ENCODE data around the gene GFOD2. TPM values are rescaled to one million over a fixed set of nuclear protein-coding genes. Genes with fewer than 3 reads are reported as not detected.

Gene GFOD2
- total and polyA plus RNA-seq, 2 of the 13 experiments (the other 11 are each of a cell fraction or from before 2014, with no cell fraction given) = 11.1 to 17.2 TPM

GRCh38 chr16:67663877-67664222 is 55.3 kb downstream of the GFOD2 start:
- CTCF ChIA-PET (ENCODE audit: low intra/inter-chr PET ratio, low total read pairs) = interaction anchor here (0.9 kb wide), 1 partner anchor 143 kb away, joined by 3 read pairs; no protein-coding TSS in a partner anchor
- TF ChIP-seq ZBTB2 (CRISPR knock-in tag; IDR thresholded peaks at IDR 0.05; ENCODE audit: low read depth) (0 out of 2 replicates have a peak, but pooled peaks have one; percentile 14), FIP1L1 (IDR thresholded peaks at IDR 0.05; ENCODE audit: borderline replicate concordance, insufficient read depth, low read depth, low read length) (no peak)
- in situ Hi-C loops (cut with HindIII; ENCODE audit: extremely low pct_ligation_motif_present, low pct_unique_long_range_greater_than_20kb) (loop anchor here (10.0 kb wide), 1 partner anchor 271 kb away; the partner anchor contains the start of genes CTRL and PSMB10), intact Hi-C loops (cut with micrococcal nuclease; ENCODE audit: unreplicated experiment) (no loop called here)
- no peak for DNase-seq (ENCODE audit: low spot score)
- POLR2A ChIA-PET = interaction anchor here (1.5 kb wide), 1 partner anchor 136 kb away, joined by 4 read pairs; no protein-coding TSS in a partner anchor
- Histone ChIP-seq H3K79me2 (ENCODE audit: insufficient read depth, low read length) (peaks cover 8% of the 10 kb centered on the region), H3K9ac (ENCODE audit: insufficient read depth, low read depth, low read length) (no peak overlapping the region), H3K9me3 (ENCODE audit: low read length) (no peaks in the 10 kb centered on the region), H3K4me1 (ENCODE audit: insufficient read depth, low read length) (peaks cover 37% of the 10 kb centered on the region), H3K27ac (ENCODE audit: extremely low read length, insufficient read depth, low read length) (no peak overlapping the region), H3K36me3 (replicated peaks in 1 of 2; ENCODE audit: control insufficient read depth in 1 of 2, insufficient read depth in 2 of 2, low read length in 2 of 2) (peaks cover 1 to 3% of the 10 kb centered on the region in 2 experiments; a peak in 2 of 5 replicates), H3K4me2 (ENCODE audit: low read depth, low read length) (no peak overlapping the region), H3K27me3 (ENCODE audit: control insufficient read depth in 1 of 2, insufficient read depth in 2 of 2, low read length in 2 of 2) (no peaks in the 10 kb centered on the region; a peak in 1 of 5 replicates), H3K4me3 (replicated peaks in 1 of 3; ENCODE audit: insufficient read depth in 1 of 3, low read depth in 2 of 3, low read length in 3 of 3) (no peak overlapping the region), H2AFZ (ENCODE audit: low read length) (no peak overlapping the region), H4K20me1 (ENCODE audit: insufficient read depth, low read length) (0 out of 2 replicates have a peak, but pooled peaks cover 2% of the 10 kb centered on the region)
- 96% methylated on average over 6 of the region's 6 CpGs for WGBS (ENCODE audit: low lambda C conversion rate)
- BruUV-seq (replicated peaks) = no TSS peak
- no peak for FAIRE-seq
- no peak for ATAC-seq

DNA sequence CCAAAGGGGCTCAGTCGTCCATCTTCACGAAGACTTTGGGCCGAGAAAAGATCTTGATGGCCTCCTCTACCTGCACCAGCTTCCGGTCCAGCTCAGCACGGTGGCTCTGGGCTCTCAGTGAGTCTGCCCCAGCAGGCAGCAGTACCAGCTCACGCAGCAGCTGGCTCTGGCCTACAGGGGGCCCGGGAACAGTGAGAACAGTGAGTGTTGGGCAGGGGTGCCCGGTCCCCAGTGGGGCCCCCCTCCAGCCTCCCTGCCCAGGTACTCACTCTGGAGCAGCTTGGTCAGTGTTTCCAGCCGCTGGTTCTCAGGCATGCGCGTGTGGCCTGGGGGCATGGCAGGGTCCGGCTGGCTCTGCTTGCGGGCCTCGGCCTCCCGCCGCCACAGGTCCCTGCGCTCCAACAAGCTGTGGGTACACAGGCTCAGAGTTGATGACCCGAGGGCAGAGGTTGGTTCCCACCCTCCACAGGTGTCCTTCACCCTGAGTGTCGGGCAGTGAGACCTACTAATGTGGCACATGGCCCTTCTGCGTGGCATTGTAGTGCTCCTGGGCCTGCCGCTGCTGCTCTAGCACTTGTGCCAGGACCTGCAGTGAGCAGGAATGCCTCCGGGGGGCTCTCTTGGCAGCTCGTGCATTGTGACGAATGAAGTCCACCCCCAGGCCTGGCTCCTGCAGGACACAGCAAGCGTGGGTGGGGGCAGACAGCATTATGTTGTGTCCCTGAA is 55.8 kb downstream of the GFOD2 start:
- DNase-seq (ENCODE audit: low spot score) = no peak
- Histone ChIP-seq H3K9me3 (ENCODE audit: low read length) (no peaks in the 10 kb centered on the region), H3K4me1 (ENCODE audit: insufficient read depth, low read length) (peaks cover 37% of the 10 kb centered on the region), H3K27ac (ENCODE audit: extremely low read length, insufficient read depth, low read length) (no peak overlapping the region), H4K20me1 (ENCODE audit: insufficient read depth, low read length) (0 out of 2 replicates have a peak, but pooled peaks cover 3% of the 10 kb centered on the region), H3K36me3 (replicated peaks in 1 of 2; ENCODE audit: control insufficient read depth in 1 of 2, insufficient read depth in 2 of 2, low read length in 2 of 2) (peaks cover 1 to 8% of the 10 kb centered on the region in 2 experiments; a peak in 3 of 5 replicates), H2AFZ (ENCODE audit: low read length) (no peak overlapping the region), H3K4me2 (ENCODE audit: low read depth, low read length) (no peak overlapping the region), H3K9ac (ENCODE audit: insufficient read depth, low read depth, low read length) (no peak overlapping the region), H3K79me2 (ENCODE audit: insufficient read depth, low read length) (peaks cover 11% of the 10 kb centered on the region), H3K4me3 (replicated peaks in 1 of 3; ENCODE audit: insufficient read depth in 1 of 3, low read depth in 2 of 3, low read length in 3 of 3) (no peak overlapping the region), H3K27me3 (ENCODE audit: control insufficient read depth in 1 of 2, insufficient read depth in 2 of 2, low read length in 2 of 2) (no peaks in the 10 kb centered on the region; a peak in 1 of 5 replicates)
- no TSS peak for BruUV-seq (replicated peaks)
- intact Hi-C loops (cut with micrococcal nuclease; ENCODE audit: unreplicated experiment) (no loop called here), in situ Hi-C loops (cut with HindIII; ENCODE audit: extremely low pct_ligation_motif_present, low pct_unique_long_range_greater_than_20kb) (loop anchor here (10.0 kb wide), 1 partner anchor 271 kb away; the partner anchor contains the start of genes CTRL and PSMB10)
- CTCF ChIA-PET (ENCODE audit: low intra/inter-chr PET ratio, low total read pairs) = interaction anchor here (0.9 kb wide), 1 partner anchor 142 kb away, joined by 3 read pairs; no protein-coding TSS in a partner anchor
- WGBS (ENCODE audit: low lambda C conversion rate) = 75% methylated on average over 11 of the region's 25 CpGs
- POLR2A ChIA-PET = interaction anchor here (1.5 kb wide), 1 partner anchor 136 kb away, joined by 4 read pairs; no protein-coding TSS in a partner anchor
- FAIRE-seq = no peak
- ATAC-seq = no peak
- TF ChIP-seq, protein P1, sequence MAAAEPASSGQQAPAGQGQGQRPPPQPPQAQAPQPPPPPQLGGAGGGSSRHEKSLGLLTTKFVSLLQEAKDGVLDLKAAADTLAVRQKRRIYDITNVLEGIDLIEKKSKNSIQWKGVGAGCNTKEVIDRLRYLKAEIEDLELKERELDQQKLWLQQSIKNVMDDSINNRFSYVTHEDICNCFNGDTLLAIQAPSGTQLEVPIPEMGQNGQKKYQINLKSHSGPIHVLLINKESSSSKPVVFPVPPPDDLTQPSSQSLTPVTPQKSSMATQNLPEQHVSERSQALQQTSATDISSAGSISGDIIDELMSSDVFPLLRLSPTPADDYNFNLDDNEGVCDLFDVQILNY (CRISPR knock-in tag; conservative IDR thresholded peaks at IDR 0.05) = no peak
- TF ChIP-seq SALL2 (CRISPR knock-in tag; IDR thresholded peaks at IDR 0.05) (no peak), HNRNPL (IDR thresholded peaks at IDR 0.05; ENCODE audit: low read depth, low read length) (peak; percentile 45; the same call in 1 of the 2 replicates), ZBTB4 (CRISPR knock-in tag; IDR thresholded peaks at IDR 0.05; ENCODE audit: borderline replicate concordance) (peak; percentile 74; the same call in 1 of the 2 replicates)
- TF ChIP-seq, protein P2, sequence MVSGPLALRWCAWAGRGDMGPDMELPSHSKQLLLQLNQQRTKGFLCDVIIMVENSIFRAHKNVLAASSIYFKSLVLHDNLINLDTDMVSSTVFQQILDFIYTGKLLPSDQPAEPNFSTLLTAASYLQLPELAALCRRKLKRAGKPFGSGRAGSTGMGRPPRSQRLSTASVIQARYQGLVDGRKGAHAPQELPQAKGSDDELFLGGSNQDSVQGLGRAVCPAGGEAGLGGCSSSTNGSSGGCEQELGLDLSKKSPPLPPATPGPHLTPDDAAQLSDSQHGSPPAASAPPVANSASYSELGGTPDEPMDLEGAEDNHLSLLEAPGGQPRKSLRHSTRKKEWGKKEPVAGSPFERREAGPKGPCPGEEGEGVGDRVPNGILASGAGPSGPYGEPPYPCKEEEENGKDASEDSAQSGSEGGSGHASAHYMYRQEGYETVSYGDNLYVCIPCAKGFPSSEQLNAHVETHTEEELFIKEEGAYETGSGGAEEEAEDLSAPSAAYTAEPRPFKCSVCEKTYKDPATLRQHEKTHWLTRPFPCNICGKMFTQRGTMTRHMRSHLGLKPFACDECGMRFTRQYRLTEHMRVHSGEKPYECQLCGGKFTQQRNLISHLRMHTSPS (CRISPR knock-in tag; IDR thresholded peaks at IDR 0.05; ENCODE audit: low read depth) = no peak
